ENCODE results near the gene CLEC10A.
A peak's percentile ranks its signal among the peaks of the same experiment; 100 is the strongest.

The CLEC10A gene

DNA sequence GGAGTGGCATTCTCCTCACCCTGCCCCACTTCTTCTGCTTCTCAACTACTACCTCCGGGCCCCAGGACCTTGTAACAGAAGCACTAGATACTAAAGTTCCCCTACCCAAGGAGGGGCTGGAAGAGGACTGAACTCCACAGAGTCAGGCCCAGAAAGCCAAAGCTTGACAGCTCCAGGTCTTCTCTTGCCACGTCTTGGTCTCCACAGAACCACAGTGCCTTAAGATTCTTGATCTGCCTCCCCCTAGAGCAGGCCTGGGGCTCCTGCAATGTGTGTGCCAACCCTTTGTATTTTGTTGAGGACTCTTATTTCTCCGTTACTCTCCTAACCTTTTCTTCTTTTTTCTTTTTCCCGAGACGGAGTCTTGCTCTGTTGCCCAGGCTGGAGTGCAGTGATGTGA lies 40.2 kb downstream of the CLEC10A start:
- no peak for DNase-seq (ENCODE audit: low read depth, low spot score)

DNA sequence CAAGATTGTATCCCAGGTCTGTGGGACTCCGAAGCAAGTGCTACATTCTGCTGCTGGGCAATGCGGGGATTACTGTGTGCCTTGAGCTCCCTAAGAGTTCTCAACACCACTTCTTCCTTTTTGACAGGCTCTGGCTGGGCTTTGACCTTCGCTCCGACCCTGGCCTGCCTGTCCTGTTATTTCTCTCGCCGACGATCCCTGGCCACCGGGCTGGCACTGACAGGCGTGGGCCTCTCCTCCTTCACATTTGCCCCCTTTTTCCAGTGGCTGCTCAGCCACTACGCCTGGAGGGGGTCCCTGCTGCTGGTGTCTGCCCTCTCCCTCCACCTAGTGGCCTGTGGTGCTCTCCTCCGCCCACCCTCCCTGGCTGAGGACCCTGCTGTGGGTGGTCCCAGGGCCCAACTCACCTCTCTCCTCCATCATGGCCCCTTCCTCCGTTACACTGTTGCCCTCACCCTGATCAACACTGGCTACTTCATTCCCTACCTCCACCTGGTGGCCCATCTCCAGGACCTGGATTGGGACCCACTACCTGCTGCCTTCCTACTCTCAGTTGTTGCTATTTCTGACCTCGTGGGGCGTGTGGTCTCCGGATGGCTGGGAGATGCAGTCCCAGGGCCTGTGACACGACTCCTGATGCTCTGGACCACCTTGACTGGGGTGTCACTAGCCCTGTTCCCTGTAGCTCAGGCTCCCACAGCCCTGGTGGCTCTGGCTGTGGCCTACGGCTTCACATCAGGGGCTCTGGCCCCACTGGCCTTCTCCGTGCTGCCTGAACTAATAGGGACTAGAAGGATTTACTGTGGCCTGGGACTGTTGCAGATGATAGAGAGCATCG lies 41.8 kb downstream of the CLEC10A start:
- peak; percentile 46 for DNase-seq (ENCODE audit: low read depth, low spot score)

DNA sequence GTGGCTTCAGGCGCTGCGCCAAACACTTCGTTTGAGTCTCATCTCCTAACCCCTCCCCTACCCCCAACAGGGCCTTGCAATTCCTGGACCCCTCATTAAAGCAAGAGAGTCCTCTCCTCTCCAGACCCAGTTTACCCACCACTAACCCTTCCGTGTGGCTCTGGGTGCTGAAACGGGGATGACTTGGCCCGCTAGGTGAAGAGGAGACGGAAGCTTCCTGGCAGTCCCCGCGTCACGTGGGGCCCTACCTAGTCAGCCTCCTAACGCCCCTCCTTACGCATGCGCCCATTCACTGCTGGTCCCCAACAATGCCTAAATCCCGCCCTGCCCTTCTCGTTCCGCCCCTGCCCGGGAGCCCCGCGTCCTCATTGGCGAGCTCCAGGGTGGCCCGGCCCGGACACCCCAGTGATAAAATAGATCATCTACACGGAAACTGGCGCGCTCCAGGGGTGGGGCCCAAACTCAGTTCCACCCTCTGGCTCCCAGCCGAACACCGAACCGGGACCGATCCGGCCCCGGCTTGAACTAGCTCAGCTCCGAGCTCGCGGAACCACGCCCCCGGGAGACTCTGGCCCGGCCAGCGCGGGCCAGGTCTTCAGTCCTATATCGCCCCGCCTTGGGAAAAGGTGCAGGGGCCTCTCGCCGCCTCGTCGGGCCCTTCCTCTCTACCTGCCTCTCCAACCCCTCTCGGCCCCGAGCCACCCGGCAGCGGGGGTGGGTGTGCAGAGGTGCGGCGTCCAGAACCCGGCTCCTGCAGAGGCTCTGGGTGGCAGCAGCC lies 44.3 kb downstream of the CLEC10A start, which contains the start of gene SLC16A13:
Gene SLC16A13 (plus strand): TSS at position 425 of the 778 bp plus-strand sequence. CDS start 368 bp downstream, outside the sequence.
- DNase-seq (ENCODE audit: low read depth, low spot score) = peak; percentile 96

DNA sequence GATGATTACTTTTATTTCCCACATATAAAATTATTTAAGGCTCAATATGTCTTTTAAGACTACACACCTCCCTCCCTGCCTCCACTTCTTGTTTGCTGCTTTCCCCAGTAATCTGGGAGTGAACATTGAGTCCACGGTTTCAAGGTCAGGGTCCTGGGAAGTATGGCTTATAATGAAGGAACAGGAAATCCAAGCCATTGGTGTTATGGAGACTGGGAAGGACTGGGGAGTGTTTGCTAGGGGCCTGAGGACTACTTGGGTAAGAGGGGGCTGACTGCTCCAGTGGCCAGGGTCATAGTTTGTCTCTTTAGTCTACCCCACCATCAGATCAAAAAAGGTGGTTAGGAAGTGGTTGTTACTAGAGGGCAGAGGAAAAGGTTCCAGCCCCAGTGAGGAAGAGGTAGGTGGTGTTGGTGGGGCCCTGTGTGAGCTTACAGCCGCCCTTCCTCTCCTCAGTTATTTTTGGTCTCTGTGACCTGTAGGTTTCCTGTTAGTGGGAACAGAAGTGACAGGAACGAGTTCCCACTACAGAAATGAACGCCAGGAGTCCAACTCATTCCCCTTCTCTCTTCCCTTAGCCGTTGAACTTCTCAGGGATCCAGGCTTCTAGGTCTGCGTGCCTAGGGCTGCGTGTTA lies 45.0 kb downstream of the CLEC10A start:
- no peak for DNase-seq (ENCODE audit: low read depth, low spot score)

DNA sequence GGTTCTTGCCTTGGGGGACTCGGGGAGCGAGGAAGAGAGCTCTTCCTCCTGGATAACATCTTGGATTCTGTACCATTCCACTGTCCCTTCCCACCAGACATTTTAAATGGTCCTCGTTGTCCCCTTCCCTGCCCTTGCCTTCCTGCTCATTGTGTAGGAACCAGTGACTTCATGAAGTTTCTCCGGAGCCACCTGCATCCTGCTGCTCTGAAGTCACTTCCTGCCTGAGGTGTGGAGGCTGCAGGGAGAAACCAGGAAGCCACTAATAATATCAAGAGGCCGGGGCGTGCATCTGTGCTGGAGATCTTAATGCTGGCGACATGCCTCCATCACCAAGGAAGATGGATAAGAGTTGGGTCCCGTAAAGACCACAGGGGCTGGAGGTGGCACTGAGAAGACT lies 50.4 kb downstream of the CLEC10A start:
- no peak for DNase-seq (ENCODE audit: low read depth, low spot score)

DNA sequence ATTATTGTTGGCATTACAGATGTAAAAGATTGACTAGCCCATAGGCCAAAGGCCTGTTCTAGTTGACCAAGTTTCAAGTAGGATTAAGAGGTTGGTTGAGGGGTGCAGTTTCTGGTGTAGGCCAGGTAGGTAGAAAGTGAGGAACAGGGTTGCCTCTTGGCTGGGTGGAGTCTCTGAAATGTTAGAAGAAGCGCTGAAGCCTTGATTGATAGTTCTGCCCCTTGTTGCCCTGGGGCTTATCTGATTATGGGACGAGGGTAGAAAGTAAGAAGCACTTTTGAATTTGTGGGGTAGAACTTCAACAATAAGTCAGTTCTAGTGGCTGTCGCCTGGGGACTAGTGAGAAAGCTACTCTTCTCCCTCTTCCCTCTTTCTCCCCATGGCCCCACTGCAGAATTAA lies 51.0 kb downstream of the CLEC10A start:
- DNase-seq (ENCODE audit: low read depth, low spot score) = no peak

DNA sequence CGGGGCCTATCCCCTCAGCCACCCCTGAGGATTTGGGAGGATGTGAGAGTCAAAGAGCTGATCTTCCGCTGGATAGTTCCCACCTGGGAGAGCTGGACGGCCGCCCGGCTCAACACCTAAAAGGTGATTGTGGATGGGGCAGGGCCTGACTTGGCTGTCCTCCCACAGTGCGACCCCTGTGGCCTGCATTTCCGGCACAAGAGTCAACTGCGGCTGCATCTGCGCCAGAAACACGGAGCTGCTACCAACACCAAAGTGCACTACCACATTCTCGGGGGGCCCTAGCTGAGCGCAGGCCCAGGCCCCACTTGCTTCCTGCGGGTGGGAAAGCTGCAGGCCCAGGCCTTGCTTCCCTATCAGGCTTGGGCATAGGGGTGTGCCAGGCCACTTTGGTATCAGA lies 52.7 kb downstream of the CLEC10A start:
- no peak for DNase-seq (ENCODE audit: low read depth, low spot score)

DNA sequence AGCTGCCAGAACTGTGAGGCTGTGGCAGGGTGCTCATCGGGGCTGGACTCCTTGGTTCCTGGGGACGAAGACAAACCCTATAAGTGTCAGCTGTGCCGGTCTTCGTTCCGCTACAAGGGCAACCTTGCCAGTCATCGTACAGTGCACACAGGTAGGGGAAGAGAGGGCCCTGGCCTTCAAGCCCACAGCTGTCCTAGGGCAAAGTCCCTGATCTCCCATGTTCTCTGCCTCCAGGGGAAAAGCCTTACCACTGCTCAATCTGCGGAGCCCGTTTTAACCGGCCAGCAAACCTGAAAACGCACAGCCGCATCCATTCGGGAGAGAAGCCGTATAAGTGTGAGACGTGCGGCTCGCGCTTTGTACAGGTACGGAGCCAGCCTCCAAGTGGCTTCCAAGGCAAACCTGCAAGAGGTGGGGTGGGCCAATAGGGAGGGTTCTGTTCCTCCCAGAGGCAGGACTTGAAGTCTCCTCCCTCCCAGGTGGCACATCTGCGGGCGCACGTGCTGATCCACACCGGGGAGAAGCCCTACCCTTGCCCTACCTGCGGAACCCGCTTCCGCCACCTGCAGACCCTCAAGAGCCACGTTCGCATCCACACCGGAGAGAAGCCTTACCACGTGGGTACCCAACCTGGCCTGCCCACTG lies 53.5 kb downstream of the CLEC10A start:
- no peak for DNase-seq (ENCODE audit: low read depth, low spot score)

DNA sequence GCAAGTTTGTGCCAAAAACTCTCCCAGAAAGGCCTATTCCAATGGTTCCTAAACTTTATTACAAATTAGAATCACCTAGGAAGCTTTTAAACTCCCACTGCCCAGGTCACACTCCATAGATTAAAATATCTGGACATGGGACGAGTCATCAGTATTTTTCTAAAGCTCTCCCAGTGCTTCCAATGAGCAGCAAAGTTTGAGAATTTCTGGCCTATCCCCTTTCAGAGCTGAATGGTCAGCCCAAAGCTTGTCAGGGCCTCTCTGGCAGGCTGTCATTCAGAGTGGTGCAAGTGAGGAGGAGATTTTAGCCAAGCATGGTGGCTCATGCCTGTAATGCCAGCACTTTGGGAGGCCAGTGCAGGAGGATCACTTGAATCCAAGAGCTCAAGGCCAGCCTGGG lies 54.8 kb downstream of the CLEC10A start:
- DNase-seq (ENCODE audit: low read depth, low spot score) = no peak
